Activated CD4-positive, alpha-beta T cell treated with anti-CD3 and anti-CD28 coated beads for 1 hour (primary cell): Measurements from ENCODE around the gene RPS2.
"Not testable (repeated sequence)": the region's sequence is repeated elsewhere in the genome, so short reads cannot be mapped to it uniquely, and the experiment has no call there.

ENCODE experiments used
- DNase-seq: peaks from one replicate; pipeline ENCODE4 v3.0.0-alpha.2; 2020

Gene RPS2

DNA sequence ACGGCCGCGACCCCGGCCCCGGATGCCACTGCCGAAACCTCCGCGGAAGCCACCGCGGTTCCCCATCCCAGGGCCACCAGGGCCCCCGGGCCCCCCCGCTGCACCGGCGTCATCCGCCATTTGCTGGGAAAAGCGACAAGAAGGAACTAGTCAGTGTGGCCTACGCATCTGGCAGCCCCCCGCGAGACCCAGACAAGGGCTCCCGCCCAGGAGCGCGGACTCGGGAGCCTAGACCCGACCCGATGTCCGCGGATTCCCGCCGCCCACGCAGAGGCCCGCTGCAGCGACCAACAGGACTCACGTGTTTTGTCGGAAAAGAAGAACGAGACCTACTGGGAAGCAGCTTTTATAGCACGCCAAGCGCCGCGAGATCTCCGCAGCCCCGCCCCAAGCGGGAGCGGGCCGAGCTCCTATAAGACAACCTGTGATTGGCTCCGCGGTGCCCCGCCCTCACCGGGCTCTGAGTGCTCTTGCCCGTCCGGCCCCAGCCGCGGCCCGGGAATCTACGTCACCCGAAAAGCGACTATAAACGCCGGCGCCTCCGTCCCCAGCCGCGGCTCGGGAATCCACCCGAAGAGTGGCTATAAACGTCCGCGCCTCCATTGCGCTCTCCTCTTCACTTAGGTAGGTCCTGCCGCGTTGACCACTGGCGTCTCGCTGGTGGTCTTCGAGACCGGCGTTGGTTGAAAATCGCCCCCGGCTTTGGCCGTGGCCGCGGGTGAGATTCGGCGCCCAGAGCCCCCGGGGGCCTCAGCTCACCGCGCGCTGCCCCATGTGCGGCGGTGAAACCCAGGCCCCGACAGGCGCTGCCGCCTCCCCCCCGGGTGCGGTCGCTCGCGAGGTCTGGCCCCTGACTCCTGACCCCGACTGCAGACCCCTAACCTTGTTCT lies at the start of gene RPS2:
Gene RPS2, minus strand, starts transcription at position 321 of the 890 bp plus-strand sequence. Its CDS starts 201 bp downstream, at position 120.
- DNase-seq, result peak; percentile 97

DNA sequence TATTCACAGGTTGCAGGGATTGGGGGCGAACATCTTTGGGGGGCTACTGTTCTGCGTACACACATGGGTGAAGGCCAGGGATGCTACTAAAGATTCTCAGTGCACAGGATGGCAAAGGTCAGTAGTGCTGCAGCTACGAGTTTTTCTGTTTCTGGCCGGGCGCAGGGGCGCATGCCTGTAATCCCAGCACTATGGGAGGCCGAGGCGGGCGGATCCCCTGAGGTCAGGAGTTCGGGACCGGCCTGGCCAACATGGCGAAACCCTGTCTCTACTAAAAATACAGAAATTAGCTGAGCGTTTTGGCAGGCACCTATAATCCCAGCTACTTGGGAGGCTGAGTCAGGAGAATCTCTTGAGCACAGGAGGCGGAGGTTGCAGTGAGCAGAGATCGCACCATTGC lies 48.9 kb upstream of the RPS2 start:
- DNase-seq, result no peak

DNA sequence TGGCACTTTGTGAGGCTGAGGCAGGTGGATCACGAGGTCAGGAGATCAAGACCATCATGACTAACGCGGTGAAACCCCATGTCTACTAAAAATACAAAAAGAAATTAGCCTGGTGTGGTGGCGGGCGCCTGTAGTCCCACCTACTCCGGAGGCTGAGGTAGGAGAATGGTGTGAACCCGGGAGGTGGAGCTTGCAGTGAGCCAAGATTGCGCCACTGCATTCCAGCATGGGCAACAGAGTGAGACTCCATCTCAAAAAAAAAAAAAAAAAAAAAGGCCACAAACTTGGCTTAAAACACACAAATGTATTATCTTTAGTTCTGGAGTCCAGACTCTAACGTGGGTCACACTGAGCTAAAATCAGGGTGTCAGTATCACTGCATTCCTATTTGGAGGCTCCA lies 47.1 kb upstream of the RPS2 start:
- not testable (repeated sequence) for DNase-seq

DNA sequence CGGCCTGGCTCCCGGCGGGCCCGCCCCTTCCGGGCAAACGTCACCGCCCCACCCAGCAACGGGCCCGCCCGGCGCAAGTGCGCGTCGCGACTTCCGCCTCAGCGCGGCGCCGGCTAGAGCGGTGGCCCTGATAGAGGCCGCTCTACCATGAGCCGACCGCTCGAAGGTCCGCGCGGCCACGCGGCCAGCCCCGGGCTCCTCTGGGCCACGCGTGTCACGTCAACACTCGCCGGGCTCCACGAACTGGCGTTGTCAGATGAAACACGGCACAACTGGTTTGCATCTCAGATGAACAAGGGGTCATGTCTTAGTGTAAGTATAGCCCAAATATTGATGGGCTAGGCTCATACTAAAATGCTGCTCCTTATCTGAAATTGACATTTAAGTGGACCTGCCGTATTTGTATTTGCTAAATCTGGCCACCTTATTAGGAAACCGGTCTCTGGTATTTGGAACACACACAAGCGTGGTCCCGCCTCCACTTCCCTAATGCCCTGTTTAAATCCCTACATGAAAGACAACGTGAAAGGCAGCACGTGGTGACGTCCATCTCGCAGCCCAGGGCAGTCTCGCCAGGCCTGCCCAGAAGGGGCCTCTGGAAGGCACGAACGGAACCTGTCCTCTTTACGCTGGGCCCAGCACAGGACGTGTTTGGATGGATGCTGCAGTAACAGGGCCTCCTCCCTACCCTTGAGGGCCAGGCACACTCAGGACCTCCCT lies 45.3 kb upstream of the RPS2 start, which contains the start of gene ZNF598:
Gene ZNF598, minus strand, starts transcription at position 31 of the 720 bp plus-strand sequence.
- DNase-seq, result peak; percentile 68

DNA sequence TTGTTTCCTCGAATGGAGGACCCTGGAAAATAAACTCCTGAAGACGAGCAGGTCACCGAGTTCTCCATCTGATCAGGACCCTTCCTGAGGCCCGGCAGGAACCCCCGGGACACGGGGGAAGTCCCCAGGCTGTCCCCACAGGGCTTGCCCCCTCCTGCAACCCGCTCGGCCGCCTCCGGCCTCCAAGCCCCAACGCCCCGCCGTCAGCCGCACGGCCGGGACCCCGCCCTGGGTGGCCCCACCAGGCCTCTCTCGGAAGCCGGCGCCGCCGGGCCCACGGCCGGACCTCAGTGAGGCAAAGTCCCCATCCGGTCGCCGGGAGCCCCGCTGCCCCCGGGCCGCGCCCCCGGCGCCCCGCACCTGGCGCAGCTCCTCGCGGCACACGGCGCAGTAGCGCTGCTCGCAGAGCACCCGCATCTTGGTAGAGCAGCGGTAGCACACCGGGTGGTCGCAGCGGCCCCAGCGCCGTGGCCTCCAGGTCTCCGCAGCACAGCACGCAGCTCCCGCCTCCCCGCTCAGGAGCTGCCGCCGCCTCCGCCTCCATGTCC lies 44.6 kb upstream of the RPS2 start:
- no peak for DNase-seq

DNA sequence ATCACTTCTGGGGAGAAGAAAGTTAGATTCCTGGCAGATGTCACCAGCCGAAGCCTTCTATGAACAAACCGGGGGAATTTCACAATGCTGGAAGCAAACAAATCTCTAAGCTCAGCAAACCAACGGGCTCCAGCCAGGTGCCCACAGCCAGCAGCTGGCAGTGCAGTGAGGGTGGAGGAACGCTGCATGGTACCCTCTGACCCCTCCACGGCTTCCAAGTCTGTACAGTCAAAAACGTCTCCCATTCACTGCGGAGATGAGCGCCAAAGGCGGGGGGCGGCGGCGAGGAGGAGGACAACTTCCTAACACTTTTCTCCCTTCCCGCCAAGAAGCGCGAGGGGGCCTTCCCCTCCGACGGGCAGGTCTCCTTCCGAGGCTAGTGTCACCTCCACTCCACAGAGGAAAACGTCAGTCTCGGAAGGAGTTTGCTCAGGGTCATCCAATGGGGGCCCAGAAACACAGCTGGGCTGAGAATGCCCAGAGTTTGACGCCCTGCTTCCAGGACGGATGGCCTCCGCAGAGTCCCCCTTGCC lies 44.1 kb upstream of the RPS2 start:
- no peak for DNase-seq

DNA sequence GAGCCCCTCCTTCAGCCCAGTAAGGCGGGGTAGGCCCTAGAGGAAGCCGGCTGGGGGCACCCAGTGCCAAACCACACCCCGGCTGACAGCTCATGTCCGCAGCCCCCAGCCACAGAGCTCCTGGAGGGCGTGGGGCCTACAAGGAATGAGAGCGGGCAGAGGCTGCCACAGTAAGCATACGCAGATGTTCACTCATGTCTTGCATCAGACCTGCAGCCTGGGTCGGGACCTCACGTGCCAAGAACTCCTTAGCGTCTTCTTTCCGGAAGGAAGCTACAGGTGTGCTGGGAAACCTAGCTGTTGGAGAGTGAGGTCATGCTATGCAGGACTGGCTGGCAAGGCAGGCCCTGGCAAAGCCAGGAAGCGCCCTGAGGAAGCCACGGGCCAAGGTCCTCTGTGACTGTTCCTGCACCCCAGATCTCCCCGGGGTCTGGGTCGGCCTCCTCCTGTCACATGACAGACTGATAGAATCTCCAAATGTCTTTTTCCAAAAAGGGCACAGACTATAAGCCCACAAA lies 43.4 kb upstream of the RPS2 start:
- no peak for DNase-seq

DNA sequence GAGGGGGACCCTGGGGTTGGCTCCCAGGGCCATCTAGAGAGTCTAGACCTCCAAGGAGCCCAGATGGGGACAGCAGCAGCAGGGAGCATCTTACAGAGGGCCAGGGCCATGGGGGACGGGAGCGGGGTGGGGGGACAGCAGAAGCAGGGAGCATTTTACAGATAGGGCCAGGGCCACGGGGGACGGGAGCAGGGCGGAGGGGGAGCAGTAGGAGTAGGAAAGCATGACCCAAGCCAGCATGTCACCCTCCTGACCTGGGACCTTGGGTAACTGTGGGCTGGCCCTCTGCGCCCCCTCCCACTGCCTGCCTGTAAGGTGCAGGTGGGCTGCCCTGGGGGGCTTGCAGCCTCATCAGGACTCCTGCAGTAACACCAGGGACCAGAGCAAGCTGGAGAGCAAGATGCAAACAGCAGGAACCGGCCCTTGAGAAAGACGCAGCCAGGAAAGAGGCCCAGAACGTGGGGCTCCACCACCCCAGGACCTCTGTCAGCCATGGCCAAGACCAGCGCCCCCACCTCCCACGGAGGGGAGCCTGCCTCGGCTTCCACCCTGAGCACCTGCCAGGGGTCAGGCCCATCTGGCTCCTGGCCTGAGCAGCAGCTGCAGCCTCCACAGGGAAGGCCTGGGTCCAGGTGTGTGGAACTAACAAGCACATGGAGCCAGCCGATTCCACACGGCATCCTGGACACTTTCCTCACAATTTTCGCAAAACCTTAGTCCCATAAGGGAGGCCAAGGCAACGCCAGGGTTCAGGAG lies 42.6 kb upstream of the RPS2 start:
- DNase-seq, result no peak

DNA sequence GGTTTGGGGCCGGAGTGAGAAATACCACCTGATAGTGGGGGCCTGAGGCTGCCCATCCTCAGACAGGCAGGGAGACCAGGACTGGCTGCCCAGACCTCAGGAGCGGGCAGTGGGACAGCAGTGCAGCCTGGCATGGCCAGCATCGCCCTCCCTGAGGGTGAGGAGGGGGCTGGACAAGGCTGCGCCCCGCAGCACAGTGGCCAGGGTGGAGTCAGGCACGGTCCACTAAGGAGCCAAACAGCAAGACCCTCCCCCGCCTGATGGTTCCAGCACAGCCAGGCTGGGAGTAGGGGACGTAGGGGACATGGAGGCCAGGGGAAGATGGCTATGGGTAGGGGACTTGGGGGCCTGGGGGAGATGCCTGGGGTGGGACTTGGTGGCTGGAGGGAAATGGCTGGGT lies 41.7 kb upstream of the RPS2 start:
- no peak for DNase-seq

DNA sequence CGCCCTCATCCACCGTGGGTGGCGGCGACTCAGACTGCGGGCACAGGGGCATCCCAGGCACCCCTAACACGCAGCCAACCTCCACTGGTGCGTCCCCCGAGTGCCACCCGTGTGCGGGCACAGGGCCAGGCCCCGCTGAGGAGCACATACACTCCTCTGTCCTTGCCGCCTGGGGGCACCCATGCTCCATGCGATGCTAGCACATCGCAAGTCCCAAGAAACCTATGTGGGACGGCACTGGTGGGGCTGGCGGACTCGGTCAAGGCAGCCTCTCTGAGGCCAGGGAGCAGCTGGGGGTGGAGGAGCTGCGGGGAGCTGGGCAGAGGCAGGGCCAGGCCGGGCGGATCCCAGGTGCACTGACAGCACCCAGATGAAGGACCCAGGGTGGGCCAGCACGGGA lies 41.0 kb upstream of the RPS2 start:
- no peak for DNase-seq

DNA sequence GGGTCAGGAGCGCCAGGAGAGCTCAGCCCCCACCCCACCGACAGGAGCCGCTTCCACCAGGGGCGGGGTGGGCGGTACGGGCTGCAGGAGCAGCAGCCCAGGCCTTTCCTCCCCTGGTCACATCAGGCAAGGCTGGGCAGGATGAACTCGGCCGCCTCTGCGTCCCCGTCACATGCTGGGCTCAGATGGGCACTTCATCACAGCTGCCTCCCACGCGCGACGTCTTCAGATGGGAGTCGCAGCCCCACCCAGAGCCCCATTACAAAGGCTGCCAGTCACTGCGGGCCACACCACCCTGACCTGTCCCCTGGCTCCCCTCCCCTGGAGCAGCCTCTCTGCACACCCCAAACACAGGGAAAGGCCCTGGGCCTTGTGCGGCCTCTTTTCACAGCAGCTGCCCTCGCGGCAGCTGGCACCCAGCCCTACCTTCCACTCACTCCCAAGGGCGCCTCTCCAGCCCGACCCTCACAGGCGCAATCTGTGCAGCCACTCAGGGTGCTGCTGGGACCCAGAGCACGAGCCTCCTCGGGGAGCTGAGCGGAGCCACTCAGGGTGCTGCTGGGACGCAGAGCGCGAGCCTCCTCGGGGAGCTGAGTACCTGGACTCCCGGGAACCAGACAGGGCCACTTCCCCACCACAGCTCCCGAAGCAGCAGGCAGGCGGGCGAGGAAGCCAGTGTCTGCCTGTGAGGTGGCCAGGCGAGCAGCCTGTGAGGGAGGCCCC lies 40.3 kb upstream of the RPS2 start:
- DNase-seq, result no peak

DNA sequence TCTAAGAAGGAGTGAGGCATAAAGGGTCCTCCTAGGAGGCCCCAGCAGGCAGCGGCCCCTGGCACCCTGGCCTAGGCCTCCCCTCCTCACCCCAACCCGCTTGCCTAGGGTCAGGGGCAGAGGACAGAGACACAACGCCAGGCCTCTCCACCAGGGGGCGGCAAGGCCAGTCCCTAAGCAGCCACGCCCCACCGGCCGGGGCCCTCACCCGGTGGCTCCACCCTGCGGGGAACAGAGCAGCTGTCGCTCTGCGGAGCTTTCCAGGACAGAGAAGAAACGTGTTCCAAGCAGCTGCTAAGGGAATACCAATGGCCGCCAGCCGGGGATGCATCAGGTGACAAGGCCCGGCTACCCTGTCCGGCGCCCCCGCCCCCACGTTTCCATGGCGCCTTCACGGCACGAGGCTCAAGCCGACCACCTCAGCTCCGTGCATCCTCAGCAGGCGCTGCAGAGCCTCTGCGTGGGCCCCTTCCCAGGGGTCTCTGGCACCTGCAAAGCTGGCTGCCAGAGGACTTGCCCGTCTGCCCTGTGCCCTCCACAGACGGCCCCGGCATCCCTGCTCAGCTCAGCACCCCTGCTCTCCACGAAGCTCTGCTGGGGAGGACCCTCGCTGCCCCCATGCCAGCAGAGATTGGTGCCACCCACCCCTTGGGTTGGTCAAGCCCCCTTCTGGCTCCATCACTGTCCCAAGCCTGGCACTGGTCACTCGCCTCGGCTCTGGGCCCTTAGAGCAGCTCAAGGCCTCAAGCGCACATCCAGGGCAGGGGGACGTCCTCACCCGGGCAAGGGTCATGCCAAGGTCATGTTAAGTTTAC lies 39.4 kb upstream of the RPS2 start:
- peak; percentile 73 for DNase-seq

DNA sequence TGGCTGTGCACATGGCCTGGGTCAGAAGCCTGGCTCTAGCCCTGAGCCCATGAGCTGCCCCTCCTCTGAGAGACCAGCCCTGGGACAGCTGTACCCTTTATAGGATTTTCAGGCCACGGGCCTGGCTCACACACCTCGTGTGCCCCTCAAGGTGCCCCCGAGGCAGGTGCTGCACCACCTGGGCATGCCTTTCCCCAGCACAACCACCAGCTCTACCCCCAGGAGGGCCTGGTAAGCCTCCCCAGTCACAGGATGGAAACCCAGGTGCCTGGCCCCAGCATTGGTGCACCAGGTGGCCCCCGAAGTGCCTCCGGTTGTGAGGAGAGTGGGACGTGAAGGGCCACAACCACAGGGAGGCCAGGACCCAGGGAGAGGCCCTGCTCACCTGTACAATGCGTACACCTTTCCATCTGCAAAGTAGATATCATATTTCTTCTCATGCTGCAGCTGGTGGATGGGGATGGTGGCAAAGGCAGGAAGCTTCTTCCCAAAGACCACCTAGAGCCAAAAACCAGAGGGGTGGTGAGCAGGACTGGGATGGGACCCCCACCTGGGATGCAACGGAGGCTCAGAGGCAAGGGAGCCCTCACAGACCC lies 38.7 kb upstream of the RPS2 start:
- no peak for DNase-seq

DNA sequence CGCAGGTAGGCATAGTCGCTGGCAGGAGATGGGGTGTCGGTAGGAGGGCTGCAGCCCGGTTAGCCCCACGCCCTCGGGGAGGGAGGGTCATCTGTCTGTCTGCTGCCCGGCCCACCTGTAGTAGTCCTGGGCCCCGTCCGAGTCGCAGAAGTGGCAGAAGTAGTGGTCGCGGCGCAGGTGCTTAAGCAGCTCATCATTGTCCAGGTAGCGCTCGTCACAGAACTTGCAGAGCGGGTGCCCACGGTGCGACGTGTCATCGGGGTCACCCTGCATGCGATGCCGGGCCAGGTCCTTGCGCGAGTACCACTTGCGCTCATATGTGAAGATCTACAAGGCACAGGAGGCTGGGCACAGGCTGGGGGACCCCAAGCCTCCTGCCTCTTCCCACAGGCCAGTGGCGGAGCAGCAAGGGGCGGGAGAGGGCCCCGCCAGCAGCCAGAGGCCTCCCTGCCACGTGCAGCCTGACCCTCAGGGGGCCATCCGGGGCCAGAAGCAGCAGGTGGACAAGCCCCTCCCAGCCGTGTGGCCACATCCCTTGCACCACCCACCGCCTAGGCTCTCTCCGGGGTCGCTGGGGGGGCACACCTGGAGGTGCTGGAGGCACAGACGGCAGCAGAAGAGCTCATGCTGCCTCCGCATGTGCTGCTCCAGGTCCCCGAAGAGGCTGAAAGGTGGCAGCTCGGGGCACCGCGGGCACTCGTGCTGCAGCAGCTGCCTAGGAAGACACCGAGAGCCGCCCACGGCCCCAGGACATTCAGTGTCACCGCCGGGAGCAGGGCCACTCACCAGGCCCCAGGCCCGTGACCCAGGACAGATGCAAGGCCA lies 38.0 kb upstream of the RPS2 start:
- no peak for DNase-seq

DNA sequence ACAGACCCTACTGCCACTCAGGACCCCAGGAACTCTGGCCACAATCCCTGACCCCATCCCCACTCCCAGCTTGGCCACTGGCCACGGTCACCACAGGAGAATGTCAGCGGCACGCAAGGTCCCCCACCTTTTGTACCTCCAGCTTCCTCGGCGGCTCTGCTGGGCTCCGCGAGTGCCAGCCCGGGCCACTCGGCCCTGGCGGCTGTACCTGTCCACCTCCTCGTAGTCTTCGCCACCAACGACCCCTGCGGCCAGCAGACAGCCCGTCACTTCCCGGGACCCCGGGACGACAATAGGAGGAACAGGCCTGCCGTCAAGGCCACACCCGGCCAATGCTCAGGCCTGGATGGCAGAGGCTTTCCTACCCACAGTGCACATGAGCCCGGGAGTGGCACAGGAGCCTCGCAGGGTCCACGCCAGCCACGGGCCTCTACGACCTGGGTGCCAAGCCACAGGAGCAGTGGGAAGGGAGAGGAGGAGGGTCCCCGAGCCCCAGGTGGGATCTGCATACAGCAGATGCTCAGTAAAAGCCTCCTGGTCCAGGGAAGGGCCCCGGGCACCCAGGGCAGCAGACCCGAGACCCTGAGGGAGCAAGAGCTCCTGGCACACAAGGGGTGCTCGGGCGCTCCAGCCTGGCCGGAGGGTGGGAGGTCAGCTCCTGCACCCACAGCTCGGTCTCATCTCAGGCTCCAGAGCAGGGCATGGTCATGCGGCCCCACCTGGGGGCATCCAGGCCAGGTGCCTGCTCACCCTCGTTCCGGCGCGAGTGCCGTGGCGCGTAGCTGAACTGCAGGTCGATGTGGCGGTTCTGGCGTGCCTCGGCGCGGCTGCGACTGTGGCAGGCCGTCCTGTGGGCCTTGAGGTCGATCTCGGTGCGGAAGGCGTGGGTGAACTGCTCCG lies 37.1 kb upstream of the RPS2 start:
- DNase-seq, result no peak

DNA sequence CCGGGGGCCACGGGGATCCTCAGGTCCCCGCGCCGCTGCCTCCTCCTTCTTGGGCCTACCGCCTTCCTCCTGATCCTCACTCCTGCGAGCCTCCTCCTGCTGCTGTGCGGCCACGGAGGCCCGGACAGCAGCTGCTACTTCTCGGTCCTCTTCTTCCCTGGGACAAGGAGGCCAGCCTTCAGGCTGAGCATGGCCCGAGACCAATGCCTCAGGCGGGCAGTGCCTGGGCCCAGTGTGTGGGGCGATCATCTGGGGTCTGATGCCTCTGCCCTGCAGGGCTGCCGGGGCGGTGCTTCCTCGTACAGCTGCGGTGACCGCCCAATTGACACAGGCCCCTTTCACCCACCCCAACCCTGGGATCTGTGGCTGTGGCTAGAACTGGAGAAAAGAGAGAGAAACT lies 36.4 kb upstream of the RPS2 start:
- DNase-seq, result no peak

DNA sequence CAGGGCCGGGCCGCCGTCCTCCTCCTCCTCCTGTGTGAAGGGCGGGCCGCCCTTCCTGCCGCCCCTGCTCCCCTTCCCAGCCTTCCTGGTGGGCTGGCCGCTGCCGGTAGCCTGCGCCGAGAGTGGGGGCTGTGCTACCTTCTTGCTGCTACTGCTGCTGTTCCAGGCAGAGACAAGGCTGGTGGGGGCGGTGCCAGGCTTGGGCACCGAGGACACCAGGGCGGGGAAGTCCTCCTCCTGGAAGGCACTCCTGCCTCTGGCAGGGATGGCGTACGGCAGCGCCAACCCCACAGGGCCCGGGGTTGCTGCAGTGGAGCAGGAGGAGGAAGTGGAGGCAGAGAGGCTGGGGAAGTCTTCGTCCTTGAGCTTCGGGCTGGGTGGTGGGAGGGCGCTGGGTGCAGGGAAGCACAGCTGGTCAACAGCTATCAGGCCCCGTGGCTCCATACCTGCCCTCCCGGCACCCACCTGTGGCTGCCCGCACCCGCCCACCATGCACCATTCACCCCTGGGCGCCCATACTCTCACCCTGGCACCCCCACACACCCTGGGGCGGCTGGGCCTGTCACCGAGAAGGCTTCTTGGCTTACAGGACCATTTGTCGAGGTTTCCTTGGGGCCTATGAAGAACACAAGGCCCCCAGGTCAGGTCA lies 35.4 kb upstream of the RPS2 start:
- no peak for DNase-seq
